Ovary (tissue), 9 donors: ENCODE measurements around the gene CEP44. TPM values are rescaled to one million over a fixed set of nuclear protein-coding genes. Genes with fewer than 3 reads are reported as not detected.
"Not testable (repeated sequence)": the region's sequence is repeated elsewhere in the genome, so short reads cannot be mapped to it uniquely, and the experiment has no call there.

Experiments used
- DNase-seq, 5 donors: peaks; one replicate each; pipeline ENCODE4 v3.0.0-alpha.2; 2019 to 2020
- H3K27ac ChIP-seq, 2 donors: fragments of 200-600 bp; one replicate each; pipeline versions ENCODE4 v1.5.1 to v1.8.0; 2019 to 2022
- H3K27me3 ChIP-seq: fragments of 200-600 bp; one replicate; pipeline ENCODE4 v1.8.0; 2022
- H3K36me3 ChIP-seq: fragments of 200-600 bp; sonication (generic); one replicate; pipeline ENCODE4 v1.5.1; 2019
- H3K4me1 ChIP-seq: one replicate; pipeline ENCODE4 v1.8.1; 2013; ENCODE audit warnings: mild to moderate bottlenecking, moderate library complexity; ENCODE audit not compliant: insufficient read depth
- H3K4me3 ChIP-seq: fragments of 200-600 bp; sonication (generic); one replicate; pipeline ENCODE4 v1.5.1; 2017
- H3K9me3 ChIP-seq, 2 donors: fragments of 200-600 bp in 1 of 2; sonication (generic) in 1 of 2; one replicate each; pipeline versions ENCODE4 v1.5.1 to v1.8.1; 2013 to 2019; ENCODE audit warnings: mild to moderate bottlenecking in 1 of 2, moderate library complexity in 1 of 2
- CTCF ChIP-seq, 3 donors: fragments of 450-650 bp in 2 of 3; fragments of 200-600 bp in 1 of 3; IDR thresholded peaks; one replicate each; pipeline versions ENCODE4 v1.5.1 to v1.8.0; 2016 to 2022; ENCODE audit warnings: antibody characterized with exemption in 3 of 3, mild to moderate bottlenecking in 1 of 3
- EP300 ChIP-seq: sonication (generic); formaldehyde crosslinking; IDR thresholded peaks from one replicate; pipeline ENCODE4 v1.6.1; 2017; ENCODE audit warnings: antibody characterized with exemption
- POLR2A ChIP-seq: fragments of 450-650 bp; IDR thresholded peaks from one replicate; pipeline ENCODE4 v1.6.1; 2017; ENCODE audit warnings: antibody characterized with exemption, mild to moderate bottlenecking, moderate library complexity
- WGBS, 3 donors: extraction: QIAGEN DNeasy Blood & Tissue Kit in 1 of 3; methylation state at CpG; one replicate each; pipeline versions ENCODE4 v1.1.5 to v1.1.7; 2013 to 2017; 5-methylcytosine and 5-hydroxymethylcytosine counted together
- intact Hi-C, 4 donors: fragments of 100-400 bp; cut with DNase I; formaldehyde crosslinking; loops; one replicate each; pipeline versions ENCODE4 v1.11.0 to v1.15.1; 2022 to 2023
- polyA plus RNA-seq, 2 donors: library from polyadenylated mRNA; stranded (reverse); fragments of 200-250 nt in 1 of 2; fragments of 350-450 nt in 1 of 2; fragmentation: Illumina TruSeq in 1 of 2; extraction: RNeasy Lipid Tissue Mini Kit (QIAGEN cat#74804) in 1 of 2; gene quantifications; one replicate each; pipeline ENCODE4 v1.2.3, GENCODE V29; 2013 to 2014
- total RNA-seq, 7 donors: library from RNA; depleted of rRNA in 2 of 7; stranded (reverse); fragments of >200 nt in 2 of 7; fragmentation: NEBNext Ultra II Directional in 3 of 7; extraction: Animal tissue kit (Norgen Biotek cat#: 25700) in 3 of 7; gene quantifications; one replicate each; pipeline versions ENCODE4 v1.1.0 to v1.2.4, GENCODE V29; 2016 to 2023
- donor health status: DM: no; HTN: no; CAD: no; lungs with moderate emphysema.
- donor health status: DM: no; HTN: no; CAD: no.
- donor health status: Bipolar disorder and iron deficiency.
- donor health status: DM: yes; HTN: yes; CAD: no.
- donor health status: DM: no; HTN: no; CAD: no.
- donor health status: DM: yes; HTN: yes; CAD: no.

Gene CEP44
- total and polyA plus RNA-seq, 9 donors = 8.7 to 23.2 (median 15.8) TPM

DNA sequence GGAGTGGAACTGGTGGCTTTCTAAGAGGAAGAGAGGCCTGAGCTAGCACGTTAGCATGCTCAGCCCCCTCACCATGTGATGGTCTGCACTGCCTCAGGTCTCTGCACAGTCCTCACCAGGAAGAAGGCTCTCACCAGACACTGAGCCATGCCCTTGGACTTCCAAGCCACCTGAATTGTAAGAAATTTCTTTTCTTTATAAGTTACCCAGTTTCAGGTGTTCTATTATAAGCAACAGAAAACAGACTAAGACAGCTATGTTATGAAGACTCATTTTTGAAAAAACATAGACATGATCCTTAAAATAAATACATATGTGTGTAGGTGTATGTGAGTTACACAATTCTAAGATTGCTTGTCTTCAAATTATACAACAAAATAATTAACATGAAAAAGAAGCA is 74.7 kb downstream of the CEP44 start:
- Histone ChIP-seq H3K9me3 (no peaks in the 10 kb centered on the region), H3K4me3 (no peak overlapping the region), H3K4me1 (no peaks in the 10 kb centered on the region), H3K27ac (no peak overlapping the region), H3K36me3 (no peaks in the 10 kb centered on the region), H3K27me3 (no peaks in the 10 kb centered on the region)
- no peak for DNase-seq
- TF ChIP-seq EP300 = no peak
- no peak for TF ChIP-seq POLR2A
- no peak for TF ChIP-seq CTCF (IDR thresholded peaks at IDR 0.05)
- intact Hi-C loops = no loop called here
- WGBS, 3 donors = 67 to 95% (median 74%) methylated on average over 1 of the region's 1 CpG

DNA sequence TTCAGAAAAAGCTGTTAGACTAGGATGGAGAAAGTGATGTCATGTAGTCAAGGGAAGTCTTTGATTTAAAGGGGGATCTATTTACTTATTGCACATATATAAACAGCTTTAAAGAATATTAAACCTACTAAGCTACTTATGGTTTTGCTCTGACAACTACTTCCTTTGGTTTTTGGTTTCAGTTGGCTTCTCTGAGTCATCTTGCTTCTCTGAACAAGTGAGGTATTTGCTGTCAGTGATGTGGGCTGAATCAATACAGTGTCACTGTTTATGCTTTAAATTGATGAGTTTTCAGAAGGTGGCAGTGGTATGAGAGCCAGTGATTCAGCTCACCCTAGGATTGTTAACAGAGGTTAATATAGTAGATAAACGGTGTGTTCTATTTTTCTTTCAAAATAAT is 75.1 kb downstream of the CEP44 start:
- WGBS, 3 donors = 75 to 83% (median 80%) methylated on average over 1 of the region's 1 CpG
- TF ChIP-seq EP300 = no peak
- TF ChIP-seq POLR2A = no peak
- TF ChIP-seq CTCF (IDR thresholded peaks at IDR 0.05) = no peak
- intact Hi-C loops = no loop called here
- H3K4me1 ChIP-seq = no peaks in the 10 kb centered on the region
- DNase-seq = no peak
- no peak overlapping the region for H3K27ac ChIP-seq
- no peaks in the 10 kb centered on the region for H3K9me3 ChIP-seq
- H3K27me3 ChIP-seq = no peaks in the 10 kb centered on the region
- H3K36me3 ChIP-seq = no peaks in the 10 kb centered on the region
- H3K4me3 ChIP-seq = no peak overlapping the region

DNA sequence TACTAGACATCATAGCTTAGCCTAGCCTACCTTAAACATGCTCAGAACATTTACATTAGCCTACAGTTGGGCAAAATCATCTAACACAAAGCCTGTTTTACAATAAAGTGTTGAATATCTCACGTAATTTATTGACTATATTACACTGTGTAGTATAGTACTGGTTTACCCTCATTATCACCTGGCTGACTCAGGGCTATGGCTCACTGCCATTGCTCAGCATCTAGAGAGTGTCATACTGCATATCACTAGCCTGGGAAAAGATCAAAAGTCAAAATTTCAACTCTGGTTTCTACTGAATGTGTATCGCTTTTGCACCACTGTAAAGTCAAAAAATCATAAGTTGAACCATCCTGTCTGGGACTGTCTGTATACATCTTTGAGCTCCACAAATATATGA is 78.6 kb downstream of the CEP44 start:
- no peak overlapping the region for H3K4me3 ChIP-seq
- H3K4me1 ChIP-seq = no peaks in the 10 kb centered on the region
- intact Hi-C loops = loop anchor here in 1 of 4 donors (10.0 kb wide), 1 partner anchor 272 kb away; no protein-coding TSS in a partner anchor
- no peaks in the 10 kb centered on the region for H3K36me3 ChIP-seq
- H3K27ac ChIP-seq = no peak overlapping the region
- WGBS, 3 donors = 75 to 87% (median 83%) methylated on average over 2 of the region's 2 CpGs
- DNase-seq = no peak
- TF ChIP-seq CTCF (IDR thresholded peaks at IDR 0.05) (no peak), EP300 (no peak), POLR2A (no peak)
- no peaks in the 10 kb centered on the region for H3K9me3 ChIP-seq
- H3K27me3 ChIP-seq = no peaks in the 10 kb centered on the region

GRCh38 chr4:174363782-174364181 is 80.1 kb downstream of the CEP44 start:
- not testable (repeated sequence) for H3K9me3 ChIP-seq, H3K4me1 ChIP-seq, H3K4me3 ChIP-seq, H3K36me3 ChIP-seq, H3K27ac ChIP-seq, DNase-seq, H3K27me3 ChIP-seq
- intact Hi-C loops = loop anchor here in 1 of 4 donors (10.0 kb wide), 1 partner anchor 271 kb away; no protein-coding TSS in a partner anchor
- 66 to 73% (median 67%) methylated on average over 1 of the region's 1 CpG for WGBS, 3 donors

- TF ChIP-seq CTCF (IDR thresholded peaks at IDR 0.05) = no peak
- no peak for TF ChIP-seq POLR2A
- TF ChIP-seq EP300 = no peak
- no peak for DNase-seq
- no peaks in the 10 kb centered on the region for H3K27me3 ChIP-seq
- intact Hi-C loops = loop anchor here in 1 of 4 donors (10.0 kb wide), 1 partner anchor 270 kb away; no protein-coding TSS in a partner anchor
- no peak overlapping the region for H3K4me3 ChIP-seq
- H3K4me1 ChIP-seq = no peaks in the 10 kb centered on the region
- 8 to 13% (median 11%) methylated on average over 2 of the region's 2 CpGs for WGBS, 3 donors
- no peaks in the 10 kb centered on the region for H3K9me3 ChIP-seq
- no peaks in the 10 kb centered on the region for H3K36me3 ChIP-seq
- no peak overlapping the region for H3K27ac ChIP-seq
Measured at GRCh38 chr4:174365018-174365587, 81.4 kb downstream of the CEP44 start.
